Measurements from ENCODE around the gene SEC11A. TPM values are rescaled to one million over a fixed set of nuclear protein-coding genes. Genes with fewer than 3 reads are reported as not detected.

Gene SEC11A
- total and polyA plus RNA-seq, 2 donors (not counting 1 experiment from before 2014, with no cell fraction given), result 23.1 to 78.0 TPM

DNA sequence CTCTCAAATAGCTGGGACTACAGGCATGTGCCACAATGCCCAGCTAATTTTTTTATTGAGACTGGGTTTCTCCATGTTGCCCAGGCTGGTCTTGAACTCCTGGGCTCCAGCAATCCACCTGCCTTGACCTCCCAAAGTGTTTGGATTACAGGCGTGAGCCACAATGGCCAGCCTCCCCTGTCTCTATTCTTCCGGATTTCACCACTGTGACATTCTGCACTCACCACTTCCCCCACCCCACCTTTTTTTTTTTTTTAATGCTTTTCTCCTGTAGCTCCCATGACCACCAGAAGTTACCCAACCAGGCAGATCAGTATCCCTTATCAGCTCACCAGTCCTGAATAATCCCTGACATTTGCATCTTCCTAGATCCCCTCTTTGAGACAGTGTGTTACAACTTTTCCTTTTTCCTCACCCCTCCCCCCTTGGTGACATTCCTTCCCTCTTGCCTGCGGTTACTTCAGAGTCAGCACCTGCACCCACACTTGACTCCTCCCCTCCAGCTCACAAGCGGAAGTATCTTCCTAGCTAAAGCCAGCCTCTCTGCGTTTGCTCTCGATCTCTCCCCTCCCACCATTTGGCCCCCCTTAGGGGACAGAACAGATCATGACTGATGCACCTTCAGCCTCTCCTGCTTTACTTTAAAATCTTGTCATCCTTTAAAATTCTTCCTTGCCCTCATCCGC is 19.0 kb upstream of the SEC11A start:
- H3K4me3 Mint-ChIP-seq, result peak overlapping the region; percentile 77
- ChIA-PET CTCF (interaction anchor here (0.5 to 4.0 kb wide), 16 partner anchors 8 to 147 kb away, joined by 3 to 25 read pairs (median 4); partner anchors contain the start of genes SEC11A and WDR73), POLR2A (interaction anchor here (0.6 to 4.7 kb wide), 8 partner anchors 10 to 246 kb away, joined by 5 to 48 read pairs (median 6); partner anchors contain the start of gene SEC11A)
- Histone ChIP-seq H3K9me3 (ENCODE audit: control extremely low read depth in 1 of 3, control insufficient read depth in 2 of 3, insufficient read depth in 1 of 3, low read length in 2 of 3) (no peaks in the 10 kb centered on the region), H3K27me3 (replicated peaks in 1 of 4; ENCODE audit: control extremely low read depth in 1 of 4, control insufficient read depth in 3 of 4, insufficient read depth in 4 of 4, low read length in 3 of 4) (no peaks in the 10 kb centered on the region), H3K4me3 (ENCODE audit: control extremely low read depth in 1 of 5, extremely low read depth in 1 of 5, insufficient read depth in 1 of 5, low read depth in 2 of 5, low read length in 4 of 5) (peak overlapping the region; percentile 0 to 58 (median 39)), H4K20me1 (ENCODE audit: control insufficient read depth, insufficient read depth, low read length, poor library complexity, severe bottlenecking) (no peaks in the 10 kb centered on the region), H3K79me2 (ENCODE audit: control insufficient read depth, insufficient read depth, low read length) (peaks cover 14% of the 10 kb centered on the region), H2AFZ (ENCODE audit: insufficient read depth, low read depth, low read length, poor library complexity, severe bottlenecking) (peak overlapping the region; percentile 64), H3K36me3 (replicated peaks in 1 of 2; ENCODE audit: control extremely low read depth in 1 of 2, control insufficient read depth in 1 of 2, extremely low read depth in 1 of 2, insufficient read depth in 2 of 2, low read length in 1 of 2) (no peaks in the 10 kb centered on the region), H3K9ac (ENCODE audit: low read length) (peak overlapping the region; percentile 54), H3K4me2 (replicated peaks; ENCODE audit: low read depth, low read length, poor library complexity, severe bottlenecking) (peak overlapping the region; percentile 88), H3K4me1 (ENCODE audit: control insufficient read depth in 2 of 2, insufficient read depth in 2 of 2, low read length in 2 of 2) (peaks cover 39 to 55% of the 10 kb centered on the region in 2 donors), H3K27ac (ENCODE audit: low read length in 2 of 2) (peak overlapping the region; percentile 45 to 61)
- no peaks in the 10 kb centered on the region for H3K9me3 Mint-ChIP-seq (ENCODE audit: insufficient read depth)
- ATAC-seq (ENCODE audit: low read depth) (peak; percentile 91), DNase-seq (peak; percentile 91)
- H3K27ac Mint-ChIP-seq, result peak overlapping the region; percentile 87
- intact Hi-C loops (cut with micrococcal nuclease), result loop anchor here (1.0 kb wide), 4 partner anchors 10 to 81 kb away; partner anchors contain the start of genes SEC11A, WDR73 and ZNF592
- no peak for TF ChIP-seq EZH2 (IDR thresholded peaks at IDR 0.05; ENCODE audit: borderline replicate concordance, insufficient read depth, low read depth, low read length, poor library complexity, severe bottlenecking)
- TF ChIP-seq, protein P1, sequence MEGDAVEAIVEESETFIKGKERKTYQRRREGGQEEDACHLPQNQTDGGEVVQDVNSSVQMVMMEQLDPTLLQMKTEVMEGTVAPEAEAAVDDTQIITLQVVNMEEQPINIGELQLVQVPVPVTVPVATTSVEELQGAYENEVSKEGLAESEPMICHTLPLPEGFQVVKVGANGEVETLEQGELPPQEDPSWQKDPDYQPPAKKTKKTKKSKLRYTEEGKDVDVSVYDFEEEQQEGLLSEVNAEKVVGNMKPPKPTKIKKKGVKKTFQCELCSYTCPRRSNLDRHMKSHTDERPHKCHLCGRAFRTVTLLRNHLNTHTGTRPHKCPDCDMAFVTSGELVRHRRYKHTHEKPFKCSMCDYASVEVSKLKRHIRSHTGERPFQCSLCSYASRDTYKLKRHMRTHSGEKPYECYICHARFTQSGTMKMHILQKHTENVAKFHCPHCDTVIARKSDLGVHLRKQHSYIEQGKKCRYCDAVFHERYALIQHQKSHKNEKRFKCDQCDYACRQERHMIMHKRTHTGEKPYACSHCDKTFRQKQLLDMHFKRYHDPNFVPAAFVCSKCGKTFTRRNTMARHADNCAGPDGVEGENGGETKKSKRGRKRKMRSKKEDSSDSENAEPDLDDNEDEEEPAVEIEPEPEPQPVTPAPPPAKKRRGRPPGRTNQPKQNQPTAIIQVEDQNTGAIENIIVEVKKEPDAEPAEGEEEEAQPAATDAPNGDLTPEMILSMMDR (IDR thresholded peaks at IDR 0.05), result no peak
- H3K27me3 Mint-ChIP-seq, result no peaks in the 10 kb centered on the region
- WGBS (ENCODE audit: insufficient coverage), result 0% methylated on average over 7 of the region's 7 CpGs
- H3K4me1 Mint-ChIP-seq, result peaks cover 40% of the 10 kb centered on the region

DNA sequence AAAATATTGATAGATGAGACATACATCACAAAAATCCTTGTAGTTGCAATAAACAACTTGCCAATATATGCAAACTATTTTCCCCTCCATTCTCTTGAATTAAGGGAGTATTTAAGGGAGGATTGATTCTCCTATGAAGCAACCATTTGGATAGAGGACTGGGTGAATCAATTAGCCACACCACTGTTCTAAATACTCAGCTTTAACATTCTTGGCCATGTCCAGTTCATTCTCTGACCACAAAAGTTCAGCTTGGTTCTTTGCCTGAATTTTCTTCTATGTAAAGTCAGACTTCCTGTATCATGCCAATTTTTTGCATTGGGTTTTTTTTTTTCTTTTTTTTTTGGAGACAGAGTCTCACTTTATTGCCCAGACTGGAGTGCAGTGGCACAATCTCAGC is 15.8 kb upstream of the SEC11A start:
- Histone ChIP-seq H3K4me2 (replicated peaks; ENCODE audit: low read depth, low read length, poor library complexity, severe bottlenecking) (no peak overlapping the region), H3K27ac (ENCODE audit: low read length in 2 of 2) (no peak overlapping the region), H4K20me1 (ENCODE audit: control insufficient read depth, insufficient read depth, low read length, poor library complexity, severe bottlenecking) (no peaks in the 10 kb centered on the region), H3K9ac (ENCODE audit: low read length) (no peak overlapping the region), H3K4me3 (ENCODE audit: control extremely low read depth in 1 of 5, extremely low read depth in 1 of 5, insufficient read depth in 1 of 5, low read depth in 2 of 5, low read length in 4 of 5) (no peak overlapping the region), H3K9me3 (ENCODE audit: control extremely low read depth in 1 of 3, control insufficient read depth in 2 of 3, insufficient read depth in 1 of 3, low read length in 2 of 3) (no peaks in the 10 kb centered on the region), H3K27me3 (replicated peaks in 1 of 4; ENCODE audit: control extremely low read depth in 1 of 4, control insufficient read depth in 3 of 4, insufficient read depth in 4 of 4, low read length in 3 of 4) (no peaks in the 10 kb centered on the region), H3K4me1 (ENCODE audit: control insufficient read depth in 2 of 2, insufficient read depth in 2 of 2, low read length in 2 of 2) (peaks cover 39 to 52% of the 10 kb centered on the region in 2 donors), H3K79me2 (ENCODE audit: control insufficient read depth, insufficient read depth, low read length) (peaks cover 14% of the 10 kb centered on the region), H2AFZ (ENCODE audit: insufficient read depth, low read depth, low read length, poor library complexity, severe bottlenecking) (no peak overlapping the region), H3K36me3 (replicated peaks in 1 of 2; ENCODE audit: control extremely low read depth in 1 of 2, control insufficient read depth in 1 of 2, extremely low read depth in 1 of 2, insufficient read depth in 2 of 2, low read length in 1 of 2) (no peaks in the 10 kb centered on the region)
- Mint-ChIP-seq H3K4me1 (peaks cover 49% of the 10 kb centered on the region), H3K9me3 (ENCODE audit: insufficient read depth) (no peaks in the 10 kb centered on the region), H3K4me3 (no peak overlapping the region), H3K27ac (no peak overlapping the region), H3K27me3 (no peaks in the 10 kb centered on the region)
- ATAC-seq (ENCODE audit: low read depth), result no peak
- CTCF ChIA-PET, result no interaction called here
- intact Hi-C loops (cut with micrococcal nuclease), result no loop called here
- POLR2A ChIA-PET, result interaction anchor here (0.7 kb wide), 1 partner anchor 69 kb away, joined by 6 read pairs; no protein-coding TSS in a partner anchor
- DNase-seq, result no peak
- TF ChIP-seq, protein P1 (IDR thresholded peaks at IDR 0.05), result no peak
- TF ChIP-seq EZH2 (IDR thresholded peaks at IDR 0.05; ENCODE audit: borderline replicate concordance, insufficient read depth, low read depth, low read length, poor library complexity, severe bottlenecking), result no peak
